8988T (cell line): ENCODE data around the gene SCUBE1.
"Not testable (repeated sequence)": the region's sequence is repeated elsewhere in the genome, so short reads cannot be mapped to it uniquely, and the experiment has no call there.

ENCODE experiments used
- DNase-seq: peaks from one replicate; pipeline ENCODE4 v3.0.0; 2011

Gene SCUBE1

DNA sequence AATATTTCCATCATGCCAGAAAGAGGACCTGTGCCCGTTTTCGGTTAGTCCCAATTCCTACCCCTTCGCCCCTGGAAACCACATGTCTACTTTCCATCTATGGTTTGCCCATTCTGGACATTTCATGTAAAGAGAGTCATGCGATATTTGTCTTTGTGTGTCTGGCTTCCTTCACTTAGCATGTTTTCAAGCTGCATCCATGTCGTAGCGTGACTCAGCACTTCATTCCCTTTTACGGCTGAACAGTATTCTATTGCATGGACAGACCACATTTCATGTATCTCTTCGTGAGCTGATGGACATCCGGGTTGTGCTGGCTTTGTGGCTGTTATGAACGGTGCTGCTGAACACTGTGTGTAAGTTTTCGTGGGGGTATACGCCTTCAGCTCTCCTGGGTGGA lies 43.4 kb downstream of the SCUBE1 start:
- DNase-seq: no peak

DNA sequence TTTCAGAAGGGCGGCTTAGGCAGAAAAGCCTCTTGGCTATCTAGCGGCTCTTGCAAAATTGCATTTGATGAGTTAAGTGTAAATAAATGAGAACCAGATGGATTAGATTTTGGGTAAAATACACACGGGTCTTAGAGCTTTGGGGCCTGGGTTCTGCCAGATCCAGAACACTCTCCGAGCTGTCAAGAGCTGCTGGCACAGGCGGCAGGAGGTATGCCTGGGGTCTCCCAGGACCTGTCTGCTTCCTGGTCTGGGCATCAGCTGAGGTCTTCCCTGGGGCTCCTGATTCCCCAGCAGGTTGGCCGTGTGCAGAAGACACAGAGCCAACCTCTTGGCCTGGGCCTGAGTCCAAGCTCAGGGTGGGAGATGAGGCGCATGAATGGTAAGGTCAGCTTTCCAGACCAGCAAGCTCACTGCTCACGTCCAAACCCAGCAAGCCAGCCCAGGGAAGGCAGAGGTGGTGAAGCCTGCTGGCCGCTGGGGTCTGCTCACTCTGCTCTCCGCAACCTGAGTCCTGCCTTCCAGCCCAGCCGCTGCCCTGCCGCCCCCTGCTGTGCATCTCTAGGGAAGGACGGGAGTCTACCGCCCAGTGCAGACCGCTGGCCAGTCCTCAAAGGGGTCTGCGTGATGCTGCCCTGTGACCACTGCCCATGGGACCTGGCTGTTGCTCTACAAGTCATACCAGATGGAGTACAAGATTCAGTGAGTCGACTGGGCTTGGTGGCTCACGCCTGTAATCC lies 44.9 kb downstream of the SCUBE1 start:
- DNase-seq: no peak

DNA sequence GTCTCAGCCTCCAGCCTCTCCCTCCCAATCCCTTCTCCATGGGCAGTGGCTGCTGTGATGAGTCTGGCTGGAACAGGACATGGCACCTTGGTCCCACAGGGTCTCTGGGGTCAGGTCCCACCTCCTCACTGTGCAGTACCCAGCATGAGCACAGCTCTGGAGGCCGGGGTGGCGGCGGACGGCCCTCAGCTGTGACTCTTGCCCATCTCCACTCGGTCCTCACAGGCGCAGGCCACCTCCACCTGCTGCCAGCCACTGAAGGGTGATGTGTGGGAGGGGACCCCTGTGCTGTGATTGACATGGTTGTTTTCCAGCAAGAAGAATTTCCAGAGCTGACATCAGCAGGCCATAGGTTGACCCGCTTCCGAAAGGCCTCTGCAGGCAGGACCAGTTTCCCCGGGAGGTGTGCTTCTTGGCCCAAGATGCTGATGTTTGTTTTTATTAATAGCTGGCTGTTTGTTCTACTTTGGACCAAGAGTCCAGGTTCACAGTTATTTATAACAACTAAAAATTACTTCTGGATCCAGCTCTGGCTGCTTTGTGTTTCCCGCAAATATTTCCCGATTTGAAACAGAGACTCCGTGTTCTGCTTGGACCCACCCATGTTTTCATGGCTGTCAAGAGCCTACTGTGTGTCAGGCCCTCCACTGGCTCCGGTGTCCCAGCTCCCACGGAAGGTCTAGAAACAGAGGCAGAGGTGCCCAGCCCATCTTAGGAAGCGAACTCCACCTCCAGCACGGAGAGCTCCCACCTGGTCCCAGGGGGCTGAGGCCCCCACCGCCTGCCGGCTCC lies 45.7 kb downstream of the SCUBE1 start:
- no peak for DNase-seq

DNA sequence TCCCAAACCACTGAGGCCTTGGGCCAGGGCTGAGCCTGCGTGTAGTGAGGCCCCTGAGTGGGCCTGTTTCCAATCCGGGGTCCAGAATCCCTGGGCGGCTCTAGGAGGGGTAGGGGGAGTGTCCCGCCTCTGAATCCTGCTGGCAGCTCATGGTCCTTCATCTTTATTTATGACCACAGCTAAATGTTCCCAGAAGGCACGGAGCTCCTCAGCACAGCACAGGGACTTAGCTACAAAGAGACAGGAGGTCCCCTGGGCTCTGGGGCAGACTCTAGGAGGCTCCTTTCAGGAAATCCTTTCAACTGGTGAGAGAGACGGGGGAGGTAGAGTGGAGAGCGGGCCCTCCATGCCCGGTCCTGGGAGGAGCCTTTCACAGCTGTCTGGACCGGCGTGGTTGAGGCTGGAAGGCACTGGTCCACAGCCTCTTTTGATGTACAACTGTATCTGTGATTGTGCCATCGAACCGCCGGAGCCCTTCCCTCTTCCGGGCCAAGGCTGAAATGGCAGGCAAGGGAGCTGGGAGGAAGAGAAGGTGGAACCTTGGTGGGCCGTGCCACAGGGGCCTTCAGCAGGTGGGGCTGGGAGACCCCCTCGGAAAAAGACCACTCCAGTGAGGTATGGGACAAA lies 46.8 kb downstream of the SCUBE1 start:
- no peak for DNase-seq

DNA sequence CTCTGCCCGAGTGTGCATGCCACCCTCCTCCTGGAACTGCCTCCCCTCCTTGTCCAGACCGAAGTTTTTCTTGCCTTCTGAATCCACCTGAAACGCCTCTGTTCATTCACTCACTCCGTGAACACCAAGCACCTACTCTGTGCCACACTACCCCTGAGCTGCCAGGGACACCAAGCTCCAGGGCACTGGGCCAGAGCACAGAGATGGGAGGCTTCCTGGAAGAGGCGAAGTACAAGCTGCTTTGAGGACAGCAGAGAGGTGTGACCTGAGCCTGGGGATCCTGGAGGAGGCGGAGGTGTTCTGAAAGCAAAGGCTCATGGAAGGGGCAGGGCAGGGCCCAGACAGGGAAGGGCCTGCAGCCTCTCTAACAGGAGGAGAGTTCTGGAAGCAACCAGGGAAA lies 47.5 kb downstream of the SCUBE1 start:
- DNase-seq: no peak

DNA sequence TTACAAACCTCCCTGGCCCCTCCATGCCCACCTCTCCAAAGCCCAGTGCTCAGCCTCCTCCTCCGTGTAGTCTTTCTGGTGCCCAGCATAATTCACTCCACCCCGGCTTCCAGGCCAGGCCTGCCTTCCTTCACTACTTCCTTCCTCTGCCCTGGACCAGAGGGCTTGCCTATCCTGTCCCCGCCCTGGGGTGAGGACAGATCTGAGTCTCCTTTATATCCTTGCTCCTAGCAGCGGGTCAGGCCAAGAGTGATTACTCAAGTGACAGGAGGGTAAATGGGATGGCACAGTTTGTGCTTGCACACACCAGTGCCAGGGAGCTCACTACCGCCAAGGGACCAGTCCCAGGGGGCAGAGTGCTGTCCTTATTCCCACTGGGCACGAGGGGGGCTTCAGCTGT lies 48.0 kb downstream of the SCUBE1 start:
- DNase-seq: no peak

DNA sequence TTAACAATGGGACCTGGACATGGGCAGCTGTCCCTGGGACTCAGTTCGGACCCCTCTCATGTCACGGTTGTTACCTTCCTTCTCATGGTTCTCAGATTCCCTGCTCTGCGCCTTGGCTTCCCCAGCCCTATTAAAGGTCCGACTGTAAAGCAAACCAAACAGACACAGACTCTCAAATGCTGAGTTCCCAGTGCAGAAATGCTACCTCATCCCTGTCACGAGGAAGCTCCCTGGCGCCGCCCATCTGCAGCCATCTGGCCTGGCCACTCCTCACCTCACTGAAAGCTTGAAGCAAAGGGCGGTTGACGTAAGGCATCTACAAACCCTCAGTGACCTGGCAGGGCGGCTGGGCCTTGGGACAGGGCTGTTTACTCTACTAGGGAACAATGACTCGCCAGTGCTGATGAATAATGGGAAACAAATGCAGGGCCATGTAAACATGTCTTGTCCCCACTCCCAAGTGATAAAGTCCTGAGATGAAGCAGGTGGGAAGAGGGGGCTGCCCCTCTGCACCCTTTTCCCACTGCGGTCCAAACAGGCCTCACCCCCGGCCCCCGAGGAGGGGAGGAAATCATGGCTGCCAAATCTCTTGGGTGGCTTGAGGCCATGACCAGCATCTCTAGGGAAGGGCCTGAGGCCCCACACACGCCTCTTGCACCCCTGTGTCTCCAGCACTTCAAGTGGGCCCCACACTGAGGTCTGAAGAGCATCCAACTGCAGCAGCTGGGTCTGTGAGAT lies 49.3 kb downstream of the SCUBE1 start:
- no peak for DNase-seq

DNA sequence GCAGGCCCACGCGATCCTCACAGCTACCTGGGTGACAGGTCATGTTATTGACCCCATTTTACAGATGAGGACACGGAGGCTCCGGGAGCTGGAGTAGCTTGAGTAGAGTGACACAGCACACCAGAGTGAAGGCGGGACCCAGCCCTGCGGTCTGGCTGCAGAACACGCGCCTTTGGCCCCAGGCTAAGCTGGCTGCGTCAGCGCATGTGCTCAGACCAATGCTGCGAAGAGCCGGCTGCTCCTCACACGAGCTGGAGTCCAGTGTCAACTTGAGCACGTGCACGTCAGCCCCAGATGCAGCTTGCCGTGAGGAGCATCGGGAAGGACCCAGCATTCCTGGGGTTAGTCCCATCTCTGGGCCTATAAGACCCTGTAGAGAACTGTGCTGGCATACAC lies 49.9 kb downstream of the SCUBE1 start:
- no peak for DNase-seq

DNA sequence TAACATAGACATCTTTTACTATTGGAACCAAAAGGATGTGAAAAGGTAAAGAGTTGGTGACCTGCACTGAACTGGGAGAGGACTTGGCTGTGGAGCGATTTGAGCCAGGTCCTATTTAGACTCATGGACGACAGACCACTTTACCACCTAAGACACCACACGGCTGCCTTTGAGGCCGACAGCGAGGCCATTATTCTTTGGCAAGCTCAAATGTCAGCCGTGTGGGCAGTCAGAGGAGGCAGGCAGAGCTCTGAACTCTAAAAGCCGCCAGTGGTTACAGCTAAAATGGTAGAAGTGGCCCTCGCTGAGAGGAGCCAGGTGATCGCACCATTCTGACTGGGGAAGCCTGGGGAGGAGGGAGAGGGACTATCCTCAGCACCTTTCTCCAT lies 50.5 kb downstream of the SCUBE1 start:
- DNase-seq: no peak

DNA sequence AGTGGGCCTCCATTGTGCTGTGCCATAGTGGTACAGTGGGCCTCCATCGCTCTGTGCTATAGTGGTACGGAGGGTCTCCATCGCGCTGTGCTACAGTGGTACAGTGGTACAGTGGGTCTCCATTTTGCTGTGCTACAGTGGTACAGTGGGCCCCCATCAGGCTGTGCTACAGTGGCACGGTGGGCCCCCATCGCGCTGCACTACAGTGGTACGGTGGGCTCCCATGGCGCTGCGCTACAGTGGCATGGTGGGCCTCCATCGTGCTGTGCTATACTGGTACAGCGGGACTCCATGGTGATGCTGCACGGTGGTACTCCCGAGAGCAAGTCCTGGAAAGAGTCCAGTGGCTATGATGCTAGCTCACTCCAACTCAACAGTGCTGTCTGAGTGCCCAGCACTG lies 51.8 kb downstream of the SCUBE1 start:
- DNase-seq: no peak

DNA sequence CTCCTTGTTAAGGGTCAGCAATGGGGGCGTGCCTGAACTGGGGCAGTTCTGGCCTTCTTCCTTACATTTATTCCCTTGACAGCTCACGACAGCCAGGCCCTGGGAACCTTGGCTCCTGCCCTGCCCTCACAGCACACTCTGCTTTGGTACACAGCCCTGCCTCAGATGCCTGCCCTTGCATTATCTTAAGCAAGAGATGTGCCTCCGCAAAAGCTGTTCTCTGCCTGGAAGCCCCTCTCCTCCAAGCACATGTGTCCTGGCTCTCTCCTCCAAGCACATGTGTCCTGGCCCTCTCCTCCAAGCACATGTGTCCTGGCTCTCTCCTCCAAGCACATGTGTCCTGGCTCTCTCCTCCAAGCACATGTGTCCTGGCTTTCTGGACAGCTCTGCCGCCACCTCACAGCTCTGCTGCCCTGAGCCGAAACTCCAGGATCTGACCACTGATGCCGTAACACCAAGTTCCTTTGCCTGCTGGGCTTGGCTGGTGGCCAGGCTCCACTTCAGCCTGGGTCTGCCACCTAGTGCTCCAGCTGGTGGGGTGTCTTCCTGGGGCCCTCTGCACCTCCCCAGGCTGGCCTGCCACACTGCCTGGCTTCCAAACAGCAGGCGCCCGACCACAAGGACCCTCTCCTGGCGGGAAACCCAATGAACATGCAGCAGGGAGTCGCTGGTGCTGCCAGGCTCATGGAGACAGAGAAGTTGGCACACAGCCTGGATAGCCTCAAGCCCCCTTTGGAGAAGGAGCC lies 53.0 kb downstream of the SCUBE1 start:
- no peak for DNase-seq

DNA sequence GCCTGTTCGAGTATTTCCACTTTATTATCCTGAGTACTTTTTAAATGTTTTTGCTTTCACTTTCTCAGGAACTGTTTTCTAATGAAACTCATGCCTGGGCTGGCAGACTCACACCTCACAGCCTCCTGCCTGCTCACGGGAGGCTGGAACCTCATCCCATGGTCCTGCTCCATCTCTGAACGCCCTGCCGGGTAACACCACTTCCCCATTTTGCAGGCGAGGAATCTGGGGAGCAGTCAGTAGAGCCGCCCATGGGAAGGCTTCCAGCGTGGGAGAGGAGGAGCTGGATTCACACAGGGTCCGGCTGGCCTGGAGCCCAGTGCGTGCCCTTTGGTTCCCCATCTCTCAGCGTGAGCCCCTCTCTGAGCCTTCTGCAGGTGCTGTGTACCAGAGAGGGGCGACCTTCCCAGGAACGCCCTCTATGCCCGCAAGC lies 53.6 kb downstream of the SCUBE1 start:
- DNase-seq: no peak

DNA sequence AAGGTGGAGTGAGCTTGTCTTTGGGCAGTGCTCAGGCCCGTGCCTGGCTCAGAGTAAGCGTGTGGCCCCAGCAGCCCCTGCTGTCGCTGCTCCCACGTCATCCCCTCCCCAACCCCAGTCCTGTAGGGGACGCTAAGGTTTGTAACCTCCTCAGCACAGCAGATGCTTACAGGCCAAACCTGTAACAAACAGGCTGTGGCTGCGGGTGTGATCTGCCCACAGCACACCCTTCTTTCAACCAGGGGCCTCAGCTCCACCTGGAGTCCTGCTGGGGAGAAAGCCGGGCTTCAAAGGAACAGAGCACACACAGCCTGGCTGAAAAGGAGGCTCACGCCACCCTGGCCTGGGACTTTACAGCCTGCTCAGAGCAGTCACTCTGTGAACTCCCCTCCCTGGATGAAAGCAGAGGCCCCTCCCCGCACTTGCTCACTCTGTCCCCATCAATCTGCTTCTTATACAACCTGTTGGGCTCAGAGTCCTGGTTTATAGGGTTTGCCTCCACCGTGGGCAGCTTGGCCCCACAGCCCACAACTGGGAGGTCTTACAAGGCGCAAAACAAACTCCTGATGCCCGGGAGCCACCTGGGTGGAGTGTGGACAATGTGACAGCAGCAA lies 54.3 kb downstream of the SCUBE1 start:
- DNase-seq: no peak

DNA sequence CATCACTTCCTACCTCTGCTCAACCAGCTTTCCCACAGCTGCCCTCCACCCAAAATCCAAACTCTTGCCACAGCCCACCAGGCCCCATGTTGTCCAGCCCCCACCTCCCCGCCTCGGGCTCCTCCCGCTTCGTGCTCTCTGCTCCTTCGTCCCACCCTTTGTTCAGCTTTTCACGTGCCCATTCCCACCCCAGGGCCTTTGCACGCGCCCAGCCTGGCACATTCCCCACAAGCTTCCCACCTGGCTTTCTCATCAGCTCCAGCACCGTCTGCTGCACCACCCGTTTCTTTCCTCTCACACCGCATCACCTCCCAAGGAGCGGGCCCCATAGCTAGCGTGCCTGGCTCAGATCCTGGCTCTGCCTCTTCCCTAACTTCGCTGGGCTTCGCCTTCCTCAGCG lies 54.8 kb downstream of the SCUBE1 start:
- no peak for DNase-seq

DNA sequence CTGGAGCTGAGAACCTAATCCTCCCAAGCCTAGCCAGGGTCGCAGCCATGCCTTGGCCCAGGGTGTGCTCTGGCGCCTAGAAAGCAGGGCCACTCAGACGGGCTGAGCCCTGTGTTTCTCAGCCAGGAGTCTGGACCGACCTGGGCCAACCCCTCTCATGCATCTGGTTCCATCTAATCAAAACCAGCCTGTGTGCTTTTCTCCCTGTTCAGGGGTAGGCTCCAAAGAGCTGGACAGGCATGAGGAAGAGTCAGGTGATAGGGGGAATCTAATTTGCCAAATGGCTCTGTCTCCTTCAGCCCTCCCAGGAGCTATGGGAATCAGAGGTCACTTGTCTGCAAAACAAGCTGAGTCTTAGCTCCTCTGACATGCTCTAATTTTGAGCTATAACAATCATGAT lies 55.7 kb downstream of the SCUBE1 start:
- no peak for DNase-seq

DNA sequence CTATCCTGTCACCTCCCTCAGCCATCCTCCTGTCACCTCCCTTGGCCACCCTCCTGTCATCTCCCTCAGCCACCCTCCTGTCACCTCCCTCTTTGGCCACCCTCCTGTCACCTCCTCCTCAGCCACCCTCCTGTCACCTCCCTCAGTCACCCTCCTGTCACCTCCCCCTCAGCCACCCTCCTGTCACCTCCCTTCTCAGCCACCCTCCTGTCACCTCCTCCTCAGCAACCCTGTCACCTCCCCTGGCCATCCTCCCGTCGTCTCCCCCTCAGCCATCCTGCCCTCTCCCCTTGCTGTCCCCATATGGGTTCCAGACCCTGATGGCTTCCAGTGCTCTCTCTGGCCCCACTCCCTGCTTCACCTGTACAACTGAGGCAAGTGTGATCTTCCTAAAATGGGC lies 61.8 kb downstream of the SCUBE1 start:
- no peak for DNase-seq

DNA sequence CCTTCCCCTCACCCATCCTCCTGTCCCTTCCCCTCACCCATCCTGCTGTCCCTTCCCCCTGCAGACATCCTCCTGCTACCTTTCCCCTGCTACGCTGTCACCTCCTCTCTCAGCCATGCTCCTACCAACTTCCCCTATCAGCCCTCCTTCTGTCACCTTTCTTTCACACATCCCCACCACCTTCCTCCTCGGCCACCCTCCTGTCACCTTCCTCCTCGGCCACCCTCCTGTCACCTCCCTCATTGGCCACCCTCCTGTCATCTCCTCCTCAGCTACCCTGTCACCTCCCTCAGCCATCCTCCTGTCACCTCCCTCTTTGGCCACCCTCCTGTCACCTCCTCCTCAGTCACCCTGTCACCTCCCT lies 62.7 kb downstream of the SCUBE1 start:
- DNase-seq: not testable (repeated sequence)

DNA sequence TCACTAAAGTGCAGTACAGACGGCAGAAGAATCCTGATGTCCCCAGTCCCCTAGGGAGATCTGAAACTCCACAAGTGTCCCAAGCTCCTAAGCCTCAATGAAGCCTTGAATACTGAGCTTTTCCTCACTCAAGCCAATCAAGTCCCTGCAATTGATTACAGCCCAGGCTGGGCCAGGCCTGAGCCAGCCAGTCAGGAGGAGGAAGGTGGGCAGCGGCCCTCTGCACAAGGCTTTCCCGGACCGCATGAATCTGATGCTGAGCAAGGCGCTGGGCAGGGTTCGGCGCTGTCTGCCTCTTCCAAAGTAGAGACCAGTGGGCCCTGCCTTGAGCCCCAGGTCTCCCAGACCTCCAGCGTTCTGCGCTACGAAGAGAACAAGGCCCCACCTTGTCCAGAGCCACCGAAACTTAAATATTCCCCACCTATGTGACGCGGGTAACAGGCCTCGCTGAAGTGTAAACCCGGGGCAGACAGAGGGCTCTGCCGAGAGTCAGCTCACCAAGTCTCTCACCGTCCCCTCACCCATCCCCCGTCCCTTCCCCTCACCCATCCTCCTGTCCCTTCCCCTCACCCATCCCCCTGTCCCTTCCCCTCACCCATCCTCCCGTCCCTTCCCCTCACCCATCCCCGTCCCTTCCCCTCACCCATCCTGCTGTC lies 63.2 kb downstream of the SCUBE1 start:
- DNase-seq: no peak

DNA sequence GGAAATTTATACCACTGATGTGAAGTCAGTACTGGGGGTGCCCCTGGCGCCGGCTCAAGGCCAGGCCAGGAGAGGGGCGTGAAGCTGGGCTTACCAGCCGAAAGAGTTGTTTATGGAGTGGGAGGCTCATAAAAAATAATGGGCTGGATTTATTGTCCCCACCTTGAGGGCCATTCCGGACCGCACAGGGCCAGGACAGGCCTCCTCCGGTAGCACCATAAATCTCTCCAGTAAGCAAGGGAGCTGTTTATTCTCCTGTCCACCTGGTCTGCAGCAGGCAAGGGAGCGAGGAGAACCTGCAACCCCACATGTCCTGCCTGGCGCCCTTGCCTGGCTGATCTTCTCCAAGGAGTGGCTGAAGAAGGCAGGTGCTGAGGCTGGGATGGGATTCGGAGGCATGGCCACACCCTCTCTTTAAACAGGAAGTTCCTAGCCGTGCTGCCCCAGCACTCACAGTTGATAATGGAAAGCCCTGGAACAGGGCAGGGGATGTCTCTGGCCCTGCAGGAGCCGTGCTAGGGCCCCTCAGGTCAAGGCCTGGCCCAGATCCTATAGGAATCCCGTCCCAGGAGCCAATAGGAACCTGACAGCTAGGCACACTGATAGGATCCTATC lies 65.1 kb downstream of the SCUBE1 start:
- no peak for DNase-seq

DNA sequence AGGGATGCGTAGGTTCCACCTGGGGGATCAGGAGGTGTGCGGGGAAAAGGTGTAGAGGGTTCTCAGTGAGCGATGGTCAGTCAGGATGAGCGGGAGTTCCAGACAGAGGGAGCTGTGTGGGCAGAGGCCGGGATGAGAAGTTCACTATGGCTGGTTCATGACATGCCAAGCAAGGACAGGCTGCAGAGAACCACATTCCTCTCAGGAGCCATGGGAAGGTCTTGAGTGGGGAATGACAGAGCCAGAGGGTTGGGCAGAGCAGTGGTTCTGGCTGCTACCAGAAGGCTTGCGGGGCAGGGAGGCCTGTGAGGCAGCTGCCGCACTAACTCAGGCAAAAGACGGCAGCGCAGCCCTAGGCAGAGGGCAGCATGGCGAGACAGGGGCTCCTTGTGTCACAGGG lies 66.1 kb downstream of the SCUBE1 start:
- DNase-seq: no peak

DNA sequence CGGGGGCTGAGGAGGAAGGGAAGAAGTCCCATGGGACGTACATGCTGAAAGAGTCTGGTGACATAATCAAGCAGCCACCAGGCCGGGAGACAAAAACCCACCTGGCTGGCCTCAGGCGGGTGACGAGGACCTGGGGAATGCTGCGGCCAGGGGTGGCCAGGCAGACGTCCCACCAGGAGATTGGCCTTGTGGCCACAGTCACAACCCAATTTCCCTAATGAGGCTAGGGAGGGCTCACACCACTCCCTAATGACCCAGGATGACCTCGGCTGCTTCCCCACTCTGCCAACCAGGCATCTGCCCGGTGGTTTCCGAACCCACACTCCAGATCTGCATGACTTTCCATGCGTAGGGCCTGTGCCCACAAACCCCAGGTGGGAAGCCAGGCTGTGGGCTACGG lies 66.9 kb downstream of the SCUBE1 start:
- DNase-seq: no peak
